ENCODE data around the gene TMEM38B. TPM values are rescaled to one million over a fixed set of nuclear protein-coding genes. Genes with fewer than 3 reads are reported as not detected.
"Not testable (repeated sequence)": the region's sequence is repeated elsewhere in the genome, so short reads cannot be mapped to it uniquely, and the experiment has no call there.

TMEM38B gene
- total RNA-seq, 1 donor from 2014 or later: 195 TPM

GRCh38 chr9:105681313-105681712, 13.0 kb upstream of the TMEM38B start:
- DNase-seq (ENCODE audit: low read depth): no peak

- DNase-seq (ENCODE audit: low read depth): no peak
These were observed 12.6 kb upstream of the TMEM38B start for GRCh38 chr9:105681724-105682123.

- DNase-seq (ENCODE audit: low read depth): peak; percentile 92
These were observed 10.6 kb upstream of the TMEM38B start for GRCh38 chr9:105683688-105684275.

GRCh38 chr9:105686936-105687335, 7.4 kb upstream of the TMEM38B start:
- DNase-seq (ENCODE audit: low read depth): no peak

GRCh38 chr9:105690742-105691141, 3.6 kb upstream of the TMEM38B start:
- DNase-seq (ENCODE audit: low read depth): peak; percentile 39

GRCh38 chr9:105693435-105694189, 729 bp upstream of the TMEM38B start:
- no peak for DNase-seq (ENCODE audit: low read depth)

GRCh38 chr9:105694848-105695581, 674 bp downstream of the TMEM38B start:
- DNase-seq (ENCODE audit: low read depth): peak; percentile 75

GRCh38 chr9:105696219-105696793, 2.0 kb downstream of the TMEM38B start:
- no peak for DNase-seq (ENCODE audit: low read depth)

- DNase-seq (ENCODE audit: low read depth): no peak
These were observed 3.5 kb downstream of the TMEM38B start for GRCh38 chr9:105697871-105698270.

- no peak for DNase-seq (ENCODE audit: low read depth)
These were observed 4.1 kb downstream of the TMEM38B start for GRCh38 chr9:105698348-105698870.

- DNase-seq (ENCODE audit: low read depth): no peak
These were observed 6.3 kb downstream of the TMEM38B start for GRCh38 chr9:105700668-105701067.

- DNase-seq (ENCODE audit: low read depth): no peak
These were observed 6.8 kb downstream of the TMEM38B start for GRCh38 chr9:105701145-105701544.

GRCh38 chr9:105702207-105702606, 7.9 kb downstream of the TMEM38B start:
- DNase-seq (ENCODE audit: low read depth): no peak

- DNase-seq (ENCODE audit: low read depth): not testable (repeated sequence)
These were observed 9.3 kb downstream of the TMEM38B start for GRCh38 chr9:105703638-105704037.

GRCh38 chr9:105706156-105706555, 11.8 kb downstream of the TMEM38B start:
- no peak for DNase-seq (ENCODE audit: low read depth)

GRCh38 chr9:105708405-105708804, 14.1 kb downstream of the TMEM38B start:
- no peak for DNase-seq (ENCODE audit: low read depth)

- no peak for DNase-seq (ENCODE audit: low read depth)
These were observed 16.3 kb downstream of the TMEM38B start for GRCh38 chr9:105710638-105711037.

GRCh38 chr9:105711867-105712266, 17.5 kb downstream of the TMEM38B start:
- DNase-seq (ENCODE audit: low read depth): peak; percentile 22

- no peak for DNase-seq (ENCODE audit: low read depth)
These were observed 18.0 kb downstream of the TMEM38B start for GRCh38 chr9:105712297-105712696.

GRCh38 chr9:105712773-105713172, 18.4 kb downstream of the TMEM38B start:
- DNase-seq (ENCODE audit: low read depth): no peak

GRCh38 chr9:105713260-105714019, 19.1 kb downstream of the TMEM38B start:
- DNase-seq (ENCODE audit: low read depth): no peak

Measured in myocyte (in vitro differentiated cells).